Activated B cell treated with CpG ODN at 0.5 μM for 24 hours (primary cell): ENCODE measurements around the gene VANGL1. TPM values are rescaled to one million over a fixed set of nuclear protein-coding genes. Genes with fewer than 3 reads are reported as not detected.

ENCODE experiments used
- ATAC-seq: fragments of 200-7000 bp; cut with Tn5 transposase; one replicate; pipeline ENCODE4 v1.10.0; 2021; ENCODE audit warnings: low read depth, mild to moderate bottlenecking, moderate library complexity
- CTCF ChIA-PET: fragments of 350-600 bp; sonication (Branson Sonifier 250); formaldehyde crosslinking; loops from one replicate; lab custom pipeline; 2021; ENCODE audit warnings: antibody characterized with exemption; lab: Charles Lee
- POLR2A ChIA-PET: fragments of 350-600 bp; sonication (Branson Sonifier 250); formaldehyde crosslinking; loops from one replicate; lab custom pipeline; 2021; ENCODE audit warnings: antibody characterized with exemption; lab: Charles Lee
- DNase-seq: peaks from one replicate; pipeline ENCODE4 v3.0.0; 2022
- H3K27ac Mint-ChIP-seq: one replicate; pipeline ENCODE4 v1.8.0; 2020; ENCODE audit warnings: mixed read lengths
- H3K27me3 Mint-ChIP-seq: one replicate; pipeline ENCODE4 v1.8.0; 2021; ENCODE audit warnings: mixed read lengths
- H3K36me3 Mint-ChIP-seq: one replicate; pipeline ENCODE4 v1.8.0; 2021; ENCODE audit warnings: low read depth, mixed read lengths
- H3K4me1 Mint-ChIP-seq: one replicate; pipeline ENCODE4 v1.8.0; 2021; ENCODE audit warnings: mixed read lengths
- H3K4me3 Mint-ChIP-seq: one replicate; pipeline ENCODE4 v1.8.0; 2020; ENCODE audit warnings: mild to moderate bottlenecking, mixed read lengths
- H3K9me3 Mint-ChIP-seq: one replicate; pipeline ENCODE4 v1.8.0; 2020; ENCODE audit warnings: mixed read lengths
- intact Hi-C: fragments of 100-400 bp; cut with micrococcal nuclease; formaldehyde crosslinking; loops from one replicate; pipeline ENCODE4 v1.15.1; 2024
- total RNA-seq: library from RNA; stranded (reverse); gene quantifications from 2 replicates; pipeline ENCODE4 v1.2.3, GENCODE V29; 2022
- TF ChIP-seq, protein P1 (sequence below): fragments of 200-600 bp; IDR thresholded peaks from one replicate; pipeline ENCODE4 v1.8.0; 2022; ENCODE audit warnings: antibody characterized with exemption, mild to moderate bottlenecking

Gene VANGL1
- total RNA-seq, 1 donor from 2014 or later = 1.2 TPM

GRCh38 chr1:115613767-115614166 lies 28.0 kb upstream of the VANGL1 start:
- ChIA-PET CTCF (no interaction called here), POLR2A (no interaction called here)
- Mint-ChIP-seq H3K4me3 (no peak overlapping the region), H3K27ac (no peak overlapping the region), H3K4me1 (no peaks in the 10 kb centered on the region), H3K36me3 (no peaks in the 10 kb centered on the region), H3K9me3 (no peaks in the 10 kb centered on the region), H3K27me3 (peaks cover 2% of the 10 kb centered on the region)
- TF ChIP-seq, protein P1, sequence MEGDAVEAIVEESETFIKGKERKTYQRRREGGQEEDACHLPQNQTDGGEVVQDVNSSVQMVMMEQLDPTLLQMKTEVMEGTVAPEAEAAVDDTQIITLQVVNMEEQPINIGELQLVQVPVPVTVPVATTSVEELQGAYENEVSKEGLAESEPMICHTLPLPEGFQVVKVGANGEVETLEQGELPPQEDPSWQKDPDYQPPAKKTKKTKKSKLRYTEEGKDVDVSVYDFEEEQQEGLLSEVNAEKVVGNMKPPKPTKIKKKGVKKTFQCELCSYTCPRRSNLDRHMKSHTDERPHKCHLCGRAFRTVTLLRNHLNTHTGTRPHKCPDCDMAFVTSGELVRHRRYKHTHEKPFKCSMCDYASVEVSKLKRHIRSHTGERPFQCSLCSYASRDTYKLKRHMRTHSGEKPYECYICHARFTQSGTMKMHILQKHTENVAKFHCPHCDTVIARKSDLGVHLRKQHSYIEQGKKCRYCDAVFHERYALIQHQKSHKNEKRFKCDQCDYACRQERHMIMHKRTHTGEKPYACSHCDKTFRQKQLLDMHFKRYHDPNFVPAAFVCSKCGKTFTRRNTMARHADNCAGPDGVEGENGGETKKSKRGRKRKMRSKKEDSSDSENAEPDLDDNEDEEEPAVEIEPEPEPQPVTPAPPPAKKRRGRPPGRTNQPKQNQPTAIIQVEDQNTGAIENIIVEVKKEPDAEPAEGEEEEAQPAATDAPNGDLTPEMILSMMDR = no peak
- ATAC-seq = no peak
- intact Hi-C loops = no loop called here
- DNase-seq = no peak

GRCh38 chr1:115620453-115620852 lies 21.3 kb upstream of the VANGL1 start:
- ChIA-PET CTCF (no interaction called here), POLR2A (no interaction called here)
- Mint-ChIP-seq H3K4me3 (no peak overlapping the region), H3K27ac (no peak overlapping the region), H3K4me1 (no peaks in the 10 kb centered on the region), H3K36me3 (no peaks in the 10 kb centered on the region), H3K27me3 (no peaks in the 10 kb centered on the region), H3K9me3 (peaks cover 17% of the 10 kb centered on the region)
- intact Hi-C loops = no loop called here
- ATAC-seq = no peak
- no peak for DNase-seq
- TF ChIP-seq, protein P1 = no peak

DNA sequence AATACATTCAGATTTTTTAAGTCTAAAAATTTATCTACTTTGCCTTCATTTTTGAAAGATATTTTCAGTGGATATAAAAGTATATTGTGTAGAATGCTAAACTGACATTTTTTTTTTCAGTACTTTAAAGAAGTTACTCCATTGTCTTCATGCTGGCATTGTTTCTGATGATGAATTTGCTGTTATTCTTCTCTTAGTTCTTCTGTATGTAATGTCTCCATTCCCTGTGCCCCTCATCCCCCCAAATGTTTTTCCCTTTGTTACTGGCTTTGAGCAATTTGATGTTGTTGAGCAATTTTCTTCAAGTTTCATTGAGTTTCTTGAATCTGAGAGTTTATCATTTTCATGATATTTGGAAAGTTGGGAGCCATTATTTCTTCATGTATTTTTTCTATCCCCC lies 20.8 kb upstream of the VANGL1 start:
- no peaks in the 10 kb centered on the region for H3K27me3 Mint-ChIP-seq
- no peak overlapping the region for H3K4me3 Mint-ChIP-seq
- no peaks in the 10 kb centered on the region for H3K36me3 Mint-ChIP-seq
- ChIA-PET POLR2A (no interaction called here), CTCF (no interaction called here)
- H3K27ac Mint-ChIP-seq = no peak overlapping the region
- ATAC-seq (no peak), DNase-seq (no peak)
- H3K4me1 Mint-ChIP-seq = no peaks in the 10 kb centered on the region
- intact Hi-C loops = no loop called here
- TF ChIP-seq, protein P1 = no peak
- H3K9me3 Mint-ChIP-seq = peaks cover 17% of the 10 kb centered on the region

GRCh38 chr1:115624859-115625258 lies 16.9 kb upstream of the VANGL1 start:
- POLR2A ChIA-PET = no interaction called here
- no peaks in the 10 kb centered on the region for H3K4me1 Mint-ChIP-seq

GRCh38 chr1:115630342-115630741 lies 11.4 kb upstream of the VANGL1 start:
- H3K27ac Mint-ChIP-seq = no peak overlapping the region
- DNase-seq (no peak), ATAC-seq (no peak)
- intact Hi-C loops = no loop called here
- no peaks in the 10 kb centered on the region for H3K36me3 Mint-ChIP-seq
- ChIA-PET CTCF (no interaction called here), POLR2A (no interaction called here)
- TF ChIP-seq, protein P1 = no peak
- H3K4me3 Mint-ChIP-seq = no peak overlapping the region
- H3K4me1 Mint-ChIP-seq = no peaks in the 10 kb centered on the region
- H3K9me3 Mint-ChIP-seq = peaks cover 8% of the 10 kb centered on the region
- H3K27me3 Mint-ChIP-seq = peaks cover 4% of the 10 kb centered on the region

More at GRCh38 chr1:115624859-115625258, 16.9 kb upstream of the VANGL1 start:
- H3K4me3 Mint-ChIP-seq = no peak overlapping the region
- TF ChIP-seq, protein P1 = no peak
- H3K36me3 Mint-ChIP-seq = no peaks in the 10 kb centered on the region
- intact Hi-C loops = no loop called here
- peaks cover 20% of the 10 kb centered on the region for H3K9me3 Mint-ChIP-seq
- CTCF ChIA-PET = no interaction called here
- H3K27ac Mint-ChIP-seq = no peak overlapping the region
- DNase-seq (no peak), ATAC-seq (no peak)
- no peaks in the 10 kb centered on the region for H3K27me3 Mint-ChIP-seq
